ENCODE data around the gene CDKN2B-AS1.

- TF ChIP-seq EZH2phosphoT487 (IDR thresholded peaks at IDR 0.05; ENCODE audit: low read depth, severe bottlenecking, unreplicated experiment) (no peak), CTCF (IDR thresholded peaks at IDR 0.05; ENCODE audit: poor library complexity) (no peak), EZH2 (IDR thresholded peaks at IDR 0.05; ENCODE audit: borderline replicate concordance) (no peak)
Measured at GRCh38 chr9:21993893-21994555, 567 bp upstream of the CDKN2B-AS1 start, which contains the start of gene CDKN2A.
